ENCODE measurements around the gene GBP3.
"Not testable (repeated sequence)": the region's sequence is repeated elsewhere in the genome, so short reads cannot be mapped to it uniquely, and the experiment has no call there.

Gene GBP3

GRCh38 chr1:89022167-89022959, at the start of gene GBP3:
Gene GBP3 (minus strand): TSS chr1:89022866. CDS start chr1:89020721, 2,145 bp downstream.
- peak; percentile 69 for DNase-seq (ENCODE audit: low read depth)

GRCh38 chr1:89070509-89070908, 47.8 kb upstream of the GBP3 start:
- no peak for DNase-seq (ENCODE audit: low read depth)

GRCh38 chr1:89069951-89070350, 47.3 kb upstream of the GBP3 start:
- DNase-seq (ENCODE audit: low read depth): peak; percentile 13

- DNase-seq (ENCODE audit: low read depth): peak; percentile 87
These were observed 45.6 kb upstream of the GBP3 start for GRCh38 chr1:89068291-89068690.

GRCh38 chr1:89065079-89065868, 42.6 kb upstream of the GBP3 start, which contains the start of gene GBP1:
Gene GBP1 (minus strand): TSS chr1:89065208. CDS start chr1:89063234, 1,974 bp downstream.
- peak; percentile 87 for DNase-seq (ENCODE audit: low read depth)

- peak; percentile 25 for DNase-seq (ENCODE audit: low read depth)
These were observed 42.0 kb upstream of the GBP3 start for GRCh38 chr1:89064632-89065031.

GRCh38 chr1:89063094-89063493, 40.4 kb upstream of the GBP3 start:
- DNase-seq (ENCODE audit: low read depth): no peak

GRCh38 chr1:89060091-89060490, 37.4 kb upstream of the GBP3 start:
- DNase-seq (ENCODE audit: low read depth): no peak

GRCh38 chr1:89051955-89052312, 29.3 kb upstream of the GBP3 start:
- DNase-seq (ENCODE audit: low read depth): no peak

GRCh38 chr1:89051300-89051954, 28.8 kb upstream of the GBP3 start:
- no peak for DNase-seq (ENCODE audit: low read depth)

- no peak for DNase-seq (ENCODE audit: low read depth)
These were observed 28.0 kb upstream of the GBP3 start for GRCh38 chr1:89050649-89051033.

GRCh38 chr1:89049901-89050648, 27.4 kb upstream of the GBP3 start:
- not testable (repeated sequence) for DNase-seq (ENCODE audit: low read depth)

- DNase-seq (ENCODE audit: low read depth): not testable (repeated sequence)
These were observed 26.5 kb upstream of the GBP3 start for GRCh38 chr1:89049187-89049586.

- peak; percentile 29 for DNase-seq (ENCODE audit: low read depth)
These were observed 25.1 kb upstream of the GBP3 start for GRCh38 chr1:89047734-89048133.

GRCh38 chr1:89046318-89047183, 23.9 kb upstream of the GBP3 start:
- not testable (repeated sequence) for DNase-seq (ENCODE audit: low read depth)

GRCh38 chr1:89044970-89045721, 22.5 kb upstream of the GBP3 start:
- no peak for DNase-seq (ENCODE audit: low read depth)

GRCh38 chr1:89043940-89044339, 21.3 kb upstream of the GBP3 start:
- no peak for DNase-seq (ENCODE audit: low read depth)

- no peak for DNase-seq (ENCODE audit: low read depth)
These were observed 19.8 kb upstream of the GBP3 start for GRCh38 chr1:89042491-89042890.

- DNase-seq (ENCODE audit: low read depth): no peak
These were observed 19.1 kb upstream of the GBP3 start for GRCh38 chr1:89041721-89042120.

GRCh38 chr1:89041119-89041641, 18.5 kb upstream of the GBP3 start:
- DNase-seq (ENCODE audit: low read depth): peak; percentile 67

Data from EH (cell line).